Neural progenitor cell (in vitro differentiated cells): ENCODE results near the gene KIF5B. TPM values are rescaled to one million over a fixed set of nuclear protein-coding genes. Genes with fewer than 3 reads are reported as not detected.

Experiments used
- DNase-seq: peaks from one replicate; pipeline ENCODE4 v3.0.0-alpha.2; 2016; ENCODE audit warnings: low spot score
- H2AFZ ChIP-seq: fragments of 200-600 bp; sonication (generic); replicated peaks from 2 replicates; pipeline ENCODE4 v1.6.1; 2016; ENCODE audit warnings: antibody characterized with exemption
- H3F3A ChIP-seq: fragments of 200-600 bp; sonication (generic); 2 replicates; pipeline ENCODE4 v1.6.1; 2016; ENCODE audit warnings: antibody characterized with exemption, low read depth
- H3K27ac ChIP-seq: fragments of 200-600 bp; sonication (generic); 2 replicates; pipeline ENCODE4 v1.5.1; 2016; ENCODE audit warnings: mild to moderate bottlenecking
- H3K27me3 ChIP-seq: fragments of 200-600 bp; sonication (generic); 2 replicates; pipeline ENCODE4 v1.6.1; 2016; ENCODE audit warnings: mild to moderate bottlenecking, moderate library complexity
- H3K36me3 ChIP-seq: fragments of 200-600 bp; sonication (generic); 2 replicates; pipeline ENCODE4 v1.5.1; 2016
- H3K4me1 ChIP-seq: fragments of 200-600 bp; sonication (generic); 2 replicates; pipeline ENCODE4 v1.6.1; 2016; ENCODE audit warnings: mixed run types
- H3K4me2 ChIP-seq: fragments of 200-600 bp; sonication (generic); 2 replicates; pipeline ENCODE4 v1.6.1; 2016
- H3K4me3 ChIP-seq: fragments of 200-600 bp; sonication (generic); 2 replicates; pipeline ENCODE4 v1.5.1; 2016
- H3K79me2 ChIP-seq: fragments of 200-600 bp; sonication (generic); 2 replicates; pipeline ENCODE4 v1.6.1; 2016; ENCODE audit warnings: low read depth
- H3K9ac ChIP-seq: fragments of 200-600 bp; sonication (generic); 2 replicates; pipeline ENCODE4 v1.6.1; 2016
- H3K9me3 ChIP-seq: fragments of 200-600 bp; sonication (generic); 2 replicates; pipeline ENCODE4 v1.5.1; 2016; ENCODE audit warnings: low read depth
- H4K20me1 ChIP-seq: fragments of 200-600 bp; sonication (generic); 2 replicates; pipeline ENCODE4 v1.6.1; 2016; ENCODE audit warnings: low read depth
- H3K27ac Mint-ChIP-seq: 3 replicates; pipeline ENCODE4 v1.8.0; 2021; ENCODE audit warnings: mixed read lengths
- H3K27me3 Mint-ChIP-seq: 2 replicates; pipeline ENCODE4 v1.8.0; 2022; ENCODE audit warnings: low read depth, mild to moderate bottlenecking, inconsistent platforms, moderate library complexity, mixed read lengths; ENCODE audit not compliant: insufficient read depth
- H3K36me3 Mint-ChIP-seq: 3 replicates; pipeline ENCODE4 v1.8.0; 2021; ENCODE audit warnings: mixed read lengths
- H3K4me1 Mint-ChIP-seq: 3 replicates; pipeline ENCODE4 v1.8.0; 2021; ENCODE audit warnings: mixed read lengths
- H3K4me3 Mint-ChIP-seq: 3 replicates; pipeline ENCODE4 v1.8.0; 2021; ENCODE audit warnings: mild to moderate bottlenecking, moderate library complexity, mixed read lengths
- H3K9me3 Mint-ChIP-seq: 3 replicates; pipeline ENCODE4 v1.8.0; 2020; ENCODE audit warnings: mixed read lengths
- CTCF ChIP-seq: fragments of 200-600 bp; sonication (generic); IDR thresholded peaks from 2 replicates; pipeline ENCODE4 v1.5.1; 2017; ENCODE audit warnings: antibody characterized with exemption, mild to moderate bottlenecking
- EZH2 ChIP-seq: fragments of 200-600 bp; sonication (generic); IDR thresholded peaks from 2 replicates; pipeline ENCODE4 v1.6.1; 2017; ENCODE audit warnings: antibody characterized with exemption, mild to moderate bottlenecking, moderate library complexity
- EZH2phosphoT487 ChIP-seq: fragments of 200-600 bp; sonication (generic); IDR thresholded peaks from 2 replicates; pipeline ENCODE4 v1.6.1; 2017; ENCODE audit warnings: antibody characterized with exemption
- total RNA-seq: library from RNA; depleted of rRNA; stranded (reverse); fragments of >200 nt; gene quantifications from 2 replicates; pipeline ENCODE4 v1.2.3, GENCODE V29; 2015; ENCODE audit warnings: low replicate concordance

KIF5B gene
- total RNA-seq, 1 donor from 2014 or later, result 131 TPM

- TF ChIP-seq CTCF (no peak), EZH2phosphoT487 (no peak), EZH2 (no peak)
- H3K4me1 Mint-ChIP-seq, result no peaks in the 10 kb centered on the region
- peaks cover 16% of the 10 kb centered on the region for H3F3A ChIP-seq
- H3K27ac ChIP-seq, result no peak overlapping the region
- DNase-seq, result no peak
- no peak overlapping the region for H2AFZ ChIP-seq
- no peak overlapping the region for H3K4me2 ChIP-seq
- no peak overlapping the region for H3K27ac Mint-ChIP-seq
- H3K36me3 ChIP-seq, result peaks cover 69% of the 10 kb centered on the region
- no peak overlapping the region for H3K4me3 Mint-ChIP-seq
- H3K4me3 ChIP-seq, result no peak overlapping the region
- peaks cover 3% of the 10 kb centered on the region for H4K20me1 ChIP-seq
- no peaks in the 10 kb centered on the region for H3K4me1 ChIP-seq
- peaks cover 26% of the 10 kb centered on the region for H3K79me2 ChIP-seq
- no peaks in the 10 kb centered on the region for H3K9me3 ChIP-seq
- no peaks in the 10 kb centered on the region for H3K27me3 ChIP-seq
- no peaks in the 10 kb centered on the region for H3K9me3 Mint-ChIP-seq
- peaks cover 42% of the 10 kb centered on the region for H3K36me3 Mint-ChIP-seq
- no peaks in the 10 kb centered on the region for H3K27me3 Mint-ChIP-seq
- H3K9ac ChIP-seq, result no peak overlapping the region
These were observed 40.8 kb downstream of the KIF5B start for GRCh38 chr10:32015386-32015785.

- no peak overlapping the region for H3K27ac Mint-ChIP-seq
- peaks cover 18% of the 10 kb centered on the region for H3K36me3 Mint-ChIP-seq
These were observed 49.2 kb downstream of the KIF5B start for GRCh38 chr10:32007026-32007425.

GRCh38 chr10:32005050-32005449 lies 51.2 kb downstream of the KIF5B start:
- Histone ChIP-seq H4K20me1 (no peaks in the 10 kb centered on the region), H3F3A (peaks cover 37% of the 10 kb centered on the region), H3K27me3 (no peaks in the 10 kb centered on the region), H3K36me3 (peaks cover 12% of the 10 kb centered on the region), H3K9ac (no peak overlapping the region), H2AFZ (no peak overlapping the region), H3K4me3 (no peak overlapping the region), H3K4me2 (no peak overlapping the region), H3K79me2 (no peaks in the 10 kb centered on the region), H3K4me1 (peaks cover 20% of the 10 kb centered on the region), H3K27ac (no peak overlapping the region), H3K9me3 (no peaks in the 10 kb centered on the region)
- peaks cover 13% of the 10 kb centered on the region for H3K36me3 Mint-ChIP-seq
- H3K27ac Mint-ChIP-seq, result no peak overlapping the region
- no peak overlapping the region for H3K4me3 Mint-ChIP-seq
- no peaks in the 10 kb centered on the region for H3K9me3 Mint-ChIP-seq
- H3K4me1 Mint-ChIP-seq, result peaks cover 39% of the 10 kb centered on the region
- DNase-seq, result peak; percentile 63
- peaks cover 2% of the 10 kb centered on the region for H3K27me3 Mint-ChIP-seq
- TF ChIP-seq CTCF (peak; percentile 66), EZH2phosphoT487 (no peak)

More at GRCh38 chr10:32007026-32007425, 49.2 kb downstream of the KIF5B start:
- Mint-ChIP-seq H3K4me1 (peaks cover 28% of the 10 kb centered on the region), H3K4me3 (no peak overlapping the region), H3K27me3 (peaks cover 2% of the 10 kb centered on the region), H3K9me3 (no peaks in the 10 kb centered on the region)
- H3F3A ChIP-seq, result peaks cover 39% of the 10 kb centered on the region
- H3K27me3 ChIP-seq, result no peaks in the 10 kb centered on the region
- no peaks in the 10 kb centered on the region for H4K20me1 ChIP-seq
- H2AFZ ChIP-seq, result no peak overlapping the region
- TF ChIP-seq CTCF, result no peak
- TF ChIP-seq EZH2phosphoT487, result no peak
- no peak for TF ChIP-seq EZH2
- H3K4me1 ChIP-seq, result peaks cover 8% of the 10 kb centered on the region
- no peaks in the 10 kb centered on the region for H3K79me2 ChIP-seq
- no peak for DNase-seq
- H3K4me3 ChIP-seq, result no peak overlapping the region
- H3K9me3 ChIP-seq, result no peaks in the 10 kb centered on the region
- peaks cover 29% of the 10 kb centered on the region for H3K36me3 ChIP-seq
- H3K27ac ChIP-seq, result no peak overlapping the region
- H3K4me2 ChIP-seq, result no peak overlapping the region
- no peak overlapping the region for H3K9ac ChIP-seq
